Inferior parietal cortex (tissue), 1 donor: ENCODE results near the gene MYCBP2.
"Not testable (repeated sequence)": the region's sequence is repeated elsewhere in the genome, so short reads cannot be mapped to it uniquely, and the experiment has no call there.

ENCODE experiments used
- DNase-seq: peaks from one replicate; pipeline ENCODE4 v3.0.0-alpha.2; 2016; ENCODE audit errors: extremely low spot score

MYCBP2 gene

DNA sequence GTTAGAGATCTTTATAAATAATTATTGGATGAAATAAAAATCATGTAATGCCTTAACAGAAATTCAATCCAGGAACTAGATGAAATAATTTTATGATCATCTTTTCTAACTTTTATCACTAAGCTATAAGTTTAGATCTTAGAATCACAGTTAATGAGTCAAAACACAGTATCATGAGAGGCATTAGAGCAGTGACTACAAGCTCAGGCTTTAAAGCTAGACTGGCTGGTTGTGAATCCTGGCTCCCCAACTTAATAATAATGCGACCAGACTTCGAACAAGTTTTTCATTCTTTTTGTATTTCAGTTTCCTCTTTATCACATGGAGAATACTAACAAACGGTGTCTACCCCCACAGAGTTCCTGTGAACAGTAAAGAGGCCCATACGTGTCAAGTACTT lies 108.6 kb downstream of the MYCBP2 start:
- DNase-seq, result no peak

DNA sequence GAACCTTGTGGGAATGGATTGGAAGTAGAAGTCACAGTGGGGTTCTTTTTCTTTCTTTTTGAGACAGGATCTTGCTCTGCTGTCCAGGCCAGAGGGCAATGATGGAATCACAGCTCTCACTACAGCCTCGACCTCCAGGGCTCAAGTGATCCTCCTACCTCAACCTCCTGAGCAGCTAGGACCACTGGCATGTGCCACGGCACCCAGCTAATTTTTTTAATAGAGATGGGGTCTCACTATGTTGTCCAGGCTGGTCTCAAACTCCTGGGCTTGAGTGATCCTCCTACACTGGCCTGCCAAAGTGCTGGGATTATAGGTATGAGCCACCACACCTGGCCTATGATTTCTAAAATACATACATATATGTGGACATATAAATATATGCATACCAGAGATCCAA lies 111.4 kb downstream of the MYCBP2 start:
- DNase-seq, result no peak

DNA sequence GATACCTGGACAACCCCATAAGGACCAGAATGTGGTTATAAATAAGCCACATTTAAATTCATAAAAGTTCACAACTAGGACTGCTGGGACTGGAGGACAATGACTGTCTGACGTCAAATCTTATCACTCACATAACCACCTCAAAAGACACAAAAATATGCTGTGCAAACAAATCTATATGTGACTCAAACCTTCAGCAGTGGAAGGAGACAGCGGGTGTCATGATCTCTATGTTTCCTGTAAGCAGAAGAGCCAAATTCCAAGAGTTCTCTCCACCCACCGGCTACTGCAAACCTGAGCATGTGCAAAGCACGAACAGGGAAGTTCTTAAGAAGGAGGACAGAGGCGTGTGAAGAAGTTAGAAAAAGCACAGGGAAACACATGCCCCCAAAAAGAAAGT lies 113.2 kb downstream of the MYCBP2 start:
- no peak for DNase-seq

DNA sequence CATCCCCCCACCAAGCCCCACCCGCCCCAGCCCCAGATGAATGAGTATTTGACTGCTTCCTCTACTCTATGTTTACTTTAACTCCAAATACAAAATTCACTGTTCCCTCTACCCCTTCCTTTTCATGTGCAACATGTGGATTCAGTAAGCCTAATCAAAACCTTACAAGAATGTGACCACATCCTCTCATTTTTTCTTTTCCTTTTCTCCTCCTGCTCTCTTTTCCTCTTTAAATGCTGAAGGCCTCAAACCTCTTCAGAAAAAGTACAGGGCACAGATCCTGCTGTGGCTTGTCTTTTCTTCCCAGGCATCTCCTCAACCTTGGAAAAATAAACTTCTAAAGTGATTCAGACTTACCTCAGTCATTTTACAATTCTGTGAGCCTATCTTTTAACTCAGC lies 119.0 kb downstream of the MYCBP2 start:
- no peak for DNase-seq

DNA sequence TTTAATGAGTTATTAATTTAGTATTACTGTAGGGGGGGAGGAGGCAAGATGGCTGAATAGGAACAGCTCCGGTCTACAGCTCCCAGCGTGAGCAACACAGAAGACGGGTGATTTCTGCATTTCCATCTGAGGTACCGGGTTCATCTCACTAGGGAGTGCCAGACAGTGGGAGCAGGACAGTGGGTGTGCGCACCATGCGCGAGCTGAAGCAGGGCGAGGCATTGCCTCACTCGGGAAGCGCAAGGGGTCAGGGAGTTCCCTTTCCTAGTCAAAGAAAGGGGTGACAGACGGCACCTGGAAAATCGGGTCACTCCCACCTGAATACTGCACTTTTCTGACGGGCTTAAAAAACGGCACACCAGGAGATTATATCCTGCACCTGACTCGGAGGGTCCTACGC lies 127.9 kb downstream of the MYCBP2 start:
- not testable (repeated sequence) for DNase-seq

DNA sequence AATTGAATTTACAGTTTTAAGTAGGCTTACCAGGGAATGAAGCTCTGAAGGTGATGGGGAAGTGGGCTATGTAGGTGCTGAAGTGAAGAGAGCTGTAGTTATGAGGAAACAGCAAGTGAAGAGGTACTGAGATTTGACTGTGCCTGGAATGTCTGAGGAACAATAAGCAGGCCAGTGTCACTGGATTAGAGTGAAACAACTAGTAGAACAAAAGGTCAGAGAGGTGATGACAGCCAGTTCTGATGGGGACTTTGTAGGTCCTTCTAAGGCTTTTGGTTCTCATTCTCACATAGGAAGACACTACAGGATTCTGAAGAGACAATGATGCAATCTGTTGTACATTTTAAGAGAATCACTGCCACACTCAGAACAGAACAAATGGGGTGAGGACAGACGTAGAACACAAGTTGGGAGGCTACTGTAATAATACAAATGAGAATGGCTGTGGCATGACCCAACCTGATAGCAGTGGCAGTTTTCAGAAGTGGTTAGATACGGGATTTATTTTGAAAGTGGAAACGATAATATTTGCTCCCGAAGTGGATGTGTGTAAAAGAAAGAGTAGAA lies 130.8 kb downstream of the MYCBP2 start:
- DNase-seq, result no peak

DNA sequence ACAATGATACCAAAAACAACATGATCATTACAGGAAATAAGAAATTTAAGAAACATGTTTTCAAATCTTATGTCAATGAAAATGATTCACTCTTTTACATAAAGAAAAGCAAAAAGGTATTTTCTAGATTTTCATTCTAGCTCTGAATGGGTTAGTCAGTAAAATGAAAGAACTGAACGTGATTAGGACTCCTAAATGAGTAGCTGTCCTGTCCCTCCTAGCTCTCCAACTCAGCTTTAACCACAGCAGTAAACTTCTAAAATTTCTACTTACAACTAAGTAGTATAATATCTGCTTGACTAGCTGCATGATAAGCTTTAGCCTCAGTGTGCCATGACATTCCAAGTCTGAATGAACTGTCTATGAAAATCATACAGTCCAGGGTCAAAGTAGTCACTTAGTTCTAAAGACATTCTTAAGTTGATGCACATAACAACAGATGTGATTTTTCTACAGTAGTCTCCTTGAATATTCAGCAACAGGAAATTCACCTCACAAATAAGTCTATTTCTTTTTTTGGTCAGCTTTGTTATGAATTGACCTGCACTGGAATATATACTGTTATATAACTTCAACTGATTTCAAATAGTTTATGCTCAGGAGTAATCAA lies 136.4 kb downstream of the MYCBP2 start:
- no peak for DNase-seq

DNA sequence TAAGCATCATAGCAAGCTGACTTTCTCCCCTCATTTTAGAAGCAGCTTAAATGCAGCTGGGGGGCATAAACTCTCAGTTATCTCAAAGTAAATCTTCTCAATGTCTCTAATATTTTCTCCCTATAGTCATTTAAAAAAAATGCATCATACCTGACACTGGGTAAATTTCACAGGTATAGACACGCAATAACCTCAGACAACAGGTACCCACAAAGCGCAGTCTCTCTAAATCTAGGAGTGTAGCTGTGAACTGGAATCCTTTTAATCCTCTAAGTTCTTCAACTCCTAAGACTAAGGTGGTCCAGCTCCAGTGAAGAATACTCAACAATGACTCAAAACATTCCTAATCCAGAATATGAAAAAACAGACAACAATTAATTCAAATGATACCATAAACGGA lies 141.2 kb downstream of the MYCBP2 start:
- DNase-seq, result no peak

DNA sequence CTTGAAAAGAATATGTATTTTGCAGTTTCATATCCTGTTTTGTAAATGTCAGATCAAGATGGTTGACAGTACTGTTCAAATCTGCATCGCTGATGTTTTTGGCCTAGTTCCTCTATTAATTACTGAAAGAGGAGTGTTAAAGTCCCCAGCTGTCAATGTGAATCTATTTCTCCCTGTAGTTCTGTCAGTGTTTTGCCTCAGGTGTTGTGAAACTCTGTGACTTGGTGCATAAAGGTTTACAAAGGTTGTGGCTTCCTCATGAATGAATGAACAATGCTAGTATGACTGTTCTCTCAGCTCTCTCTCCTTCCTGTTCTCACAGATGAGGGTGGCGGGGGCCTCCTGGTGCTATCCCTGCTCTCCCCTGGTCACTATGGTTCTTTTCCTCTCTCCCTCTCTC lies 142.4 kb downstream of the MYCBP2 start:
- no peak for DNase-seq

DNA sequence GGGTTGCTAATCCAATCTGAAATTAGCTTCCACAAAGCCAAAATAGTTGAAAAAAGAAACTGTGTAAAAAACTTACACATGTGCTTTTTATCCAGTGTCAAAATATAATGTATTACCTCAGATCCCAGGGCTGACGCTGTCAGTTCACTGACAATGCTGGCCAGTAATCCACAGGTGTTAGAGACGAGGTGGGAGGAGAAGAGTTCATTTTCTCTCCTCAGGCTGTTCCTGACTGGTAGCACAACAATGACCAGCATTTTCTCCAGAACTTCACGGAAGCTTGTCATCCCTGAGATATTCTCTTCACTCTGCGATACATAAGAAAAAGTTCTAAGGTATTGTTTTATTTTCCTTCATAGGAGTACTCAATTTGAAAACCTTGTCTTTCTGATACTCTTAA lies 146.9 kb downstream of the MYCBP2 start:
- no peak for DNase-seq

DNA sequence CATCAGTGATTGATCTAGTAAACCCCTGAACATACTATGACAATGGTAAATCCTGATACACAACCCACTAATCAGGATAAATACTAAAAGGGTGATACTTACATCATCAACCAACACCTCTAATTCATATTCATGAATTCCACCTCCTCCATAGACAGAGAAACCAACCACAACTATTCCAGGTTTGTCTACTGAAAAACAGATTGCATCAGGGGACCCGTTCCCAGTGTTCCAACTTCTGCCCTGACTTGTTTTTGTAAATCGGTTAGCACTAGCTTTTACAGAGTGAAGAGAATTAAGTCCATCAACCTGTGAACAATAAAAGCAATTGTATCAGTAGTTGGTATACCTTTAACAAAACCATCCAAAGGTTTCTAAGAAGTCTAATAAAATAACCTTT lies 149.2 kb downstream of the MYCBP2 start:
- DNase-seq, result no peak

DNA sequence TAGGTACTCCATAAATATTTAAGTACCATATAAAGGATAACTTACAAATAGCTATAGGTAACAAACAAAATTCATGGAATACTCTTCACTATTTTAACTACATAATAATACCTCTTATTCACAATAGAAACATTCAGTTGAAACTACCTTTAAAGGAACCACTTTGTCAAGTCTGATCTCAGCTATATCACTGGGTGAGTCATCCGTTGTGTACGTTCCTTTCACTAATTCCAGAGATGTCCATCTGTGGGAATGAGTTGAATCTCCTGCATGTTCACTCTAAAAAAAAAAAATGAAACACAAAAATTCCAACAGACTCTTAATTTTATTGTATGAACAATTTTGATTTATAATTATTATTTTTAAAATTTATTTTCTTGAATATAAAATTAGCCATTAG lies 150.5 kb downstream of the MYCBP2 start:
- DNase-seq, result no peak

DNA sequence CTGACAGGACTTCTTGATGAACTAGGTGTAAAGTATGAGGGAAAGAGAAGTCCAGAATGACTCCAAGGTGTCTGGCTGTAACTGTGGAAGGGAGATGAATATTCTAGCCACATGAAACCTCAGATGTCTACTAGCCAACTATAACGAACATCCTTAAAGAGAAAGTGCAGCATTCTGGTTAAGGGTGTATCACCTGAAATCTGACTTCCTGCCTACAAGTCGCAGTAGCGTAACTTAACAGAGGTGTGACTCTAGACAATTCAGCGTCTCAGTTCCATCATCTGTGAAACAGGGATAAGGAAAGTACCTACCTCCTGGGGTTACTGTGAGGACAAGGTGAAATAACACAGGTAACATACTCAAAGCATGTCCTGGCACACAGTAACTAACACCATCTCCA lies 154.2 kb downstream of the MYCBP2 start:
- no peak for DNase-seq

DNA sequence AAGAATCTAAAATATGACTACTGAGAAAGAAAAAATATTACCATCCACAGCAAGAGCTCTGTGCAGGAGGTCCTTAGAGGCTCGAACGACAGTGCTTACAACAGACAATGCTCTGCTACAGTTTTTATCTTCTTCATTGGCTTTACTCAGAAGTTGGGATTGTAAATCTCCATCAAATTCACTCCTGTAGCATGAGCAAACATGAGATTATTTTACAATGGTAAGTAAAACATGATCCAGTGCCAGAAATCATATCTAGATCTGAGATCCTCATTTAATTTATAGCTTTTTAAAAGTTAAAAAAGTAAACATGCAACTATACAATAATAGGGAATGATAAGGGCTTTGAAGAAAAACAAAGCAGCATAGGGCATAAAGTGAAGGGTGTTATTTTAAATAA lies 155.4 kb downstream of the MYCBP2 start:
- DNase-seq, result no peak

DNA sequence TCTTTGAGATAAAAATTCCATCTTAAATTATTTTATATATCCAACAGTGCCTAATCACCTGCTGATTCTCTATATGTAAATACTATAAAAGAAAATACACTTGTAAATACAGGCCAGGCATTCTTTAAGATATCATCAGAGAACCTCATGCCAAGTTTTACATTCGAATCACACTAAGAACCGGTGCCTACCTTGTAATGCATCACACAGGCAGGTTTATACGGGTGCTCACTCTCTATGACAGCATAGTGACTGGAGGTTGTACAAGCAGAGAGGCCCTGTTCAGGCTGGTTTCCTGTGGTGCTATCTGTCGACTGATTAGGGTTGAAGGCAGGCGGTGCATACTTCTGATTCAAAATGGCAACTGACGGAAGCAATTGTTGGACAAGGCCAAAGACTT lies 158.7 kb downstream of the MYCBP2 start:
- no peak for DNase-seq

DNA sequence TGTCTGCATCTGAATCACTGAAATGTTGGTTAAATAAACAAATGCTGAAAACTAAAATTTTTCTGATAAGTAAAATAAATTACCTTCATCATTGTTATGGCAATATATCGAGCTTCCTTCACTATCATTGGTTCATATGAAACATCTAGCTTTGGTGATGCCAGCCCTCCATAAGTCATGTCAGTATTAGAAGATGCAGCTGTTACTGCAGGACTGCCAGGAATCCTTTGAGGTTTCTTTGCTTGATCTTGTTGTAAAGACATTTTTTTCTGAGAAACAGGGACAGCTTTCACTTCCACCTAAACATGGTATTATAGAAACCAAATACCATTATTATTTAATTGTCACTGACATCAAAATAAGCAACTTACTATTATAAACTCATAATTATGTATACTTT lies 176.2 kb downstream of the MYCBP2 start:
- DNase-seq, result no peak

DNA sequence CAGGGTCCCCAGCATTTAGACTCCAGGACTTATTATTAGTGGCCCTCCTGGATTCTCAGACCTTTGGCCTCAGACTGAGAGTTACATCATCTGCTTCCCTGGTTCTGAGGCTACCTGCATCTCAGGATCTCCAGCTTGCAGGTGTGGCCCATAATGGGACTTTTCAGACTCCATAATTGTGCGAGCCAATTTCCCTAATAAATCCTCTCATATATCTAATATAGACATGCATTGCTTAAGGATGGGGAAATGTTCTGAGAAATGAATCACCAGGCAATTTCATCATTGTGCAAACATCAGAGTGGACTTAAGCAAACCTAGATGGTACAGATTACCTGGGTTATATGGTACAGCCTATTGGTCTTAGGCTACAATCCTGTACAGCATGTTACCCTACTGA lies 183.5 kb downstream of the MYCBP2 start:
- DNase-seq, result no peak

DNA sequence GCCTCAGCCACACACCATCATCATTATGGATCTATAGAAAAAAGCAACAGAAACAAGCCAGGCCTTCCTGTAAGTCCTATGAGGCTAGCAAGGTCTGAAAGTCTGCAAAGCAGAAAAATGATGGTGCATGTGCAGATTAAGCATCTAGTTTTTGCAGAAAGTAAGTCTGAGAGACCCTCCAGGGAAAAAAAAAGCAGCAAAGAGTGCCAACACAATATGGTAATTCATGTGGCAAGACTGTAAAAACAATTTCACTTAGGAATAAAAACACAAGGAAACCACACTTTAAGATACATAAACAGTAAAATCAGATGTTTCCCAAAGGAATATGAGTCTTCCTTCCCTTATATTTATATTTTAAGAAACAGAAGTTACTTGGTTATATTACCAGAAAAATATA lies 187.6 kb downstream of the MYCBP2 start:
- no peak for DNase-seq

DNA sequence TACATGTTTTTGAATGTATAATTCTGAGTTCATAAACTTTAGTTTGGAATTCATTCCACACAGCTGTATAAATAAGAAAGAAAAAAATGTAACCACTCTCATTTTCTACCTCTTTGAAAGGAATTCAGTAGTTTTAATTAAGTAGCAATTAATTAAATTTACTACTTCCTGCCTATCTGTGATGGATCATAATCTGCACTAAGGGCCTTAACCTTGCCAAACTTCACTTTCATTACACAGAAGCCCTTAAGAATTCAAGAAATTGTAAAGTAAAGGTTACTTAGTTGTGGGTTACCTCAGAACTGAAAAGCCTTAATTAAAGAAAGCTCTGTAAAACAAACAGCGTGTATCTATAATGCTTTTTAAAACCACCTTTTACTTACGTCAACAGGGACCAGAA lies 188.1 kb downstream of the MYCBP2 start:
- no peak for DNase-seq

DNA sequence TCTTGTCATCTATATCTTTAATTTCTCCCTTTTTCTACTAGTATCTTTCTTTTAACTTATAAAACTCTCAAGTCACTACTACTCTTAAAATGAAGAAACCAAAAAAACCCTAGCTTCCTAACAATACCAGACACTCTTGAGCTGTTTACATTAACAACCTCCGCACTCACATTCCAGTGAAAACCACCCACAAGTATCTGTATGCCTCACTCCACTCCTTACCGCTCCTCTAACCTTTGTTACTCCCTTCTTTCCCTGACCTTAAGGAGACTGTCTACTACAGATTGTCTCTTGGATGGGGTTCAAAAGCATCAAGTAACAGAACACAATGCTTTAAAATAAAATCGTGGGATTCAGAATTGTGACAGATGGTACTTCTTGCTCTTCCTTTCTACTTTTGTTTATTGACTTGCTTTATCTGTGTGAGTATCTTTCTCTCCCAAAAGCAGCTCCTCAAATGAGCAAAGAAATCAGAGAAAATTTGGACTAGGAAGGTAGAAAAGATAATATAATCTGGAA lies 189.9 kb downstream of the MYCBP2 start:
- no peak for DNase-seq

DNA sequence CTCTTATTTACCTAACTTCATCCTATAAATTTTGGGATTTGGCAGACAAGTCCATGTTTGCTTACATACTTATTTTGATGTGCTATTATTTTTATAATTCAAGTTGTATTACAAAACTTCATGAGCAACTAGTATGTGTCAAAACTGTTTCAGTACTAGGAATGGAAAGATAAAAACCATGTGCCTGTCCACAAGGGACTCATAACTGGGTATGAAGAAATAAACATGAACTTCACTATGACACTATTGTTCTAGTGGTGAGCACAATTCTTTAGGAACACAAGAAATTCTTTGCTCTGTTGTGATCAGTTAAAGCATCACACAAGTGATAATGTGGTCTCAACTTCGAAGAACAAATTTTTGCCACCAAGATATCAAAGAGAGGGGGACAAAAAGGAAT lies 202.5 kb downstream of the MYCBP2 start:
- no peak for DNase-seq

DNA sequence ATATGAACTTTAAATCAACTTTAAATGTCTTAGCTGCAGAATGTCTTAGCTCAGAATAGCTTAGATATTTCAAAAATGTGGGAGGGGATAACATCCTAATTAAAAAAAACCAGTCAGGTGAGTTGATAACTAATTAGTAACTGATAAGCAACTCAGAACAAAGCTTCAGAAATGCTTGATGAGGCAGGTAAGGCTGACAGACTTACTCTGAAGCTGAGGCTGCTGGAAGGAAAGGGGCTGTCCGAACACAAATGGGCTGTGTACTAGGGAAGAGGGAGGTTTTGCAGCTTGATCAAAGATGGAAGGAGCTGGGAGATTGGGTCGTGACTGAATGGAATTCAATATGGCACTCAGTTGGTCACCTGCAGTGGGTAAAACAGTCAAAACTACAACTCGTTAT lies 208.8 kb downstream of the MYCBP2 start:
- no peak for DNase-seq

DNA sequence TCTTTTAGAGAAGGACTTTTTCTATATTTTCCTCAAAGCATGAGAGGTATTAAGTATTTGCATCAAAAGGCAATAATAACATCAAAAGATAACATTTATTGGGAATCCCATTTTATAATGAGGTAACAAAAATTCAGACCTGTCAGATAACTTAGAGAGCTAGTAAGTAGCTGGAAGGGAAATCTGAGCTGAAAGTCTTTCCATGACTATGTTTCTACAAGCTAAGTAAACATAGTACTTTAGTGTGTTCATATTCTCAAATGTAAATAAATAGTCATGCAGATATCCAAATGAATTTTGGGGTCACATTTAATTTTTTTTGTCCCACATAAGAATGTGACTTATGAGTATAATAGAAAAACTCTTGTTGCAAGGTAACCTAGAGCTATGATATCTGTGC lies 212.6 kb downstream of the MYCBP2 start:
- no peak for DNase-seq

DNA sequence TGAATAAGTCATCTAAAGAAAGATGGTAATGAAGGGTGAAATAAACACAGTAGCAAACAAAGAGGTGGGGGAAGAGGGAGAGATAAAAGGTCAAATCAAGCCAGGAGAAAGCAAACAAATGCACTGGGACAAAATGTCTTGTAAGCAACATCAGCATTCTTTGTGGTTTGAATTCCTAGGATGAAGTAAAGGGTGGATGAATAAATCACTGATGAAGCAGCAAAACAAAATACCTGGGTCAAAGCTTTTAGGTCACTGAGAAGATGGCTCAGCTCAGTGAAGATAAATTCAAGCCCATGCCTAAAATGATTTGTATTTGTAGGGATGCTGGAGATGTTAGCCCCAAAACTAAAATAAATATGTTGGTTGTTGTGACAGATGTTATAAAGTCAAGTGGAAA lies 213.4 kb downstream of the MYCBP2 start:
- no peak for DNase-seq
